K562 (cell line): ENCODE data around the gene MOCOS. TPM values are rescaled to one million over a fixed set of nuclear protein-coding genes. Genes with fewer than 3 reads are reported as not detected.

ENCODE experiments used
- ARID3A ChIP-seq: IDR thresholded peaks from 2 replicates; pipeline ENCODE4 v1.6.1; 2012; ENCODE audit warnings: low read depth, low read length, improper control_type of control experiment, borderline replicate concordance
- CBX3 ChIP-seq, 2 experiments: IDR thresholded peaks; 1 replicate in 1 of 2; 2 replicates in 1 of 2; pipeline ENCODE4 v1.6.1; 2012; ENCODE audit warnings: inconsistent platforms in 2 of 2, low read length in 2 of 2, borderline replicate concordance in 1 of 2, control low read depth in 1 of 2
- MNT ChIP-seq, 2 experiments: fragments of 450-650 bp; conservative IDR thresholded peaks; 2 replicates each; pipeline ENCODE4 v1.6.1; 2017; ENCODE audit warnings: mild to moderate bottlenecking in 2 of 2, moderate library complexity in 2 of 2
- POU5F1 ChIP-seq: fragments of 150-350 bp; IDR thresholded peaks from 2 replicates; pipeline ENCODE4 v1.6.1; 2014; ENCODE audit warnings: borderline replicate concordance, low read length, low read depth, mild to moderate bottlenecking; ENCODE audit not compliant: partially characterized antibody
- PPARD ChIP-seq: fragments of 250-450 bp; sonication (Bioruptor Pico); IDR thresholded peaks from 2 replicates; pipeline ENCODE4 v1.8.0; 2022; ENCODE audit warnings: inconsistent platforms, mild to moderate bottlenecking, moderate library complexity
- PRDM10 ChIP-seq: fragments of 450-650 bp; IDR thresholded peaks from 2 replicates; pipeline ENCODE4 v1.6.1; 2018; ENCODE audit not compliant: partially characterized antibody
- SRSF9 ChIP-seq: fragments of 200-400 bp; formaldehyde crosslinking; IDR thresholded peaks from 2 replicates; pipeline ENCODE4 v1.6.1; 2017; ENCODE audit warnings: low read depth, low read length, borderline replicate concordance
- TBL1XR1 ChIP-seq, 2 experiments: IDR thresholded peaks; 2 replicates each; pipeline ENCODE4 v1.6.1; 2012; ENCODE audit warnings: improper control_type of control experiment in 2 of 2, low read length in 2 of 2, mild to moderate bottlenecking in 1 of 2
- YBX1 ChIP-seq: fragments of 450-650 bp; IDR thresholded peaks from 2 replicates; pipeline ENCODE4 v1.7.1; 2016; ENCODE audit warnings: mild to moderate bottlenecking
- ZBTB12 ChIP-seq: fragments of 250-450 bp; sonication (Bioruptor Pico); IDR thresholded peaks from 2 replicates; pipeline ENCODE4 v1.4.0; 2020
- ZNF449 ChIP-seq: fragments of 250-450 bp; sonication (Bioruptor Pico); IDR thresholded peaks from 2 replicates; pipeline ENCODE4 v1.8.0; 2022; ENCODE audit warnings: moderate library complexity, mild to moderate bottlenecking, inconsistent platforms
- polyA plus RNA-seq, 8 experiments: library from polyadenylated mRNA; depleted of rRNA in 4 of 8; stranded (reverse) in 5 of 8; unstranded in 3 of 8; fragments of >200 nt; fragmentation: Nextera tagmentation in 2 of 8; fragmentation: Illumina TruSeq in 1 of 8; extraction: Ambion mirVana in 2 of 8; extraction: Trizol in 1 of 8; gene quantifications; 2 replicates each; pipeline versions ENCODE4 v1.2.1 to v1.2.3, GENCODE V29; 2011 to 2014; ENCODE audit warnings: inconsistent platforms in 1 of 8, missing spikeins in 1 of 8
- total RNA-seq, 7 experiments: library from RNA; depleted of rRNA in 6 of 7; stranded (reverse); fragments of >200 nt in 6 of 7; fragmentation: Illumina TruSeq in 2 of 7; extraction: Trizol in 2 of 7; gene quantifications; 2 replicates each; pipeline versions ENCODE4 v1.2.1 to v1.2.3, GENCODE V29; 2011 to 2021; ENCODE audit warnings: low replicate concordance in 1 of 7
- TF ChIP-seq, protein P1 (sequence below): sonication (generic); formaldehyde crosslinking; IDR thresholded peaks from 2 replicates; pipeline ENCODE4 v1.8.1; 2022; ENCODE audit warnings: missing genetic modification reagents

The MOCOS gene
- total and polyA plus RNA-seq, 9 of the 15 experiments (the other 6 are each of a cell fraction or from before 2014, with no cell fraction given) = 4.5 to 12.4 (median 9.1) TPM

DNA sequence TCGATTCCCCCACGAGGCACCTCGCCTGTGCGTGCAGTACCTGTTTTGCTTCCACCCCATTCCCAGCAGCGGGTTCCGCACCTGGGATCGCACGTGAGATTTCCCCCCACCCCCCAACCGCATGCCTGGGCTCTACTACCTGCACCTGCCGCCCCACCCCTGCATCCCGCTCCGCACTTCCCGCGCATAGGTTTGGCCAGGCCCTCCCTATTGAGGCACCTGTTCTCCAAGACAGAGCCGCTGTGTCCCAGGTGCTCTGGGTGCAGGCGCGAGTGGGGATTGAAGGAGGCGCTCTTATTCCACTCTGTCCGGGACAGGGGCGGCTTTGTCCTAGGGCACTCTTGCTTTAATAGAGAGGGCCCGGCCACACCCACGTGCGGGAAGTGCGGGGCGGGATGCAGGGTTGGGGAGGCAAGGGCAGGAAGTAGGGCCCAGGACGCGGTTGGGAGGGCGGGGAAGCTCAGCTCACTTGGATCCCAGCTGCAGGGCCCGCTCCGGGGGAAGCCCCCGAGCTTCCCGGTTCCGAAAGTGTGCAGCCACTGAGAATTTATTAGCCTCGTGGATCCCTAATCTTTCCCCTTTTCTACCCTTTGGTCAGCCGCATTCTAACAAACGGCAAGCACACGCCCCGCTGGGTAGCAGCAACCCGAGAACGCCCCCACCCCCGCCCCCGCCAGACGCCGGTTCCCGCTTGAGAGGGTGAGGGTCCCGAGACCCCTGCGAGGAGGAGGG is 670 bp upstream of the MOCOS start (continued):
- TF ChIP-seq, protein P1, sequence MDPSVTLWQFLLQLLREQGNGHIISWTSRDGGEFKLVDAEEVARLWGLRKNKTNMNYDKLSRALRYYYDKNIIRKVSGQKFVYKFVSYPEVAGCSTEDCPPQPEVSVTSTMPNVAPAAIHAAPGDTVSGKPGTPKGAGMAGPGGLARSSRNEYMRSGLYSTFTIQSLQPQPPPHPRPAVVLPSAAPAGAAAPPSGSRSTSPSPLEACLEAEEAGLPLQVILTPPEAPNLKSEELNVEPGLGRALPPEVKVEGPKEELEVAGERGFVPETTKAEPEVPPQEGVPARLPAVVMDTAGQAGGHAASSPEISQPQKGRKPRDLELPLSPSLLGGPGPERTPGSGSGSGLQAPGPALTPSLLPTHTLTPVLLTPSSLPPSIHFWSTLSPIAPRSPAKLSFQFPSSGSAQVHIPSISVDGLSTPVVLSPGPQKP = no peak
- no peak for TF ChIP-seq POU5F1
- TF ChIP-seq ARID3A = no peak
- no peak for TF ChIP-seq PRDM10
- TF ChIP-seq ZNF449 (CRISPR knock-in tag) = no peak
- TF ChIP-seq SRSF9 = no peak
- TF ChIP-seq PPARD = no peak
- no peak for TF ChIP-seq CBX3 (IDR thresholded peaks at IDR 0.05; ENCODE audit: borderline replicate concordance in 1 of 2, low read length in 2 of 2)
- TF ChIP-seq TBL1XR1 (IDR thresholded peaks at IDR 0.05; ENCODE audit: low read length in 2 of 2) = no peak
- no peak for TF ChIP-seq YBX1
- TF ChIP-seq ZBTB12 (CRISPR knock-in tag) = no peak
- TF ChIP-seq MNT (conservative IDR thresholded peaks at IDR 0.05) = peak; percentile 39; a peak in 1 of 4 replicates
